ENCODE measurements around the gene SDK2. TPM values are rescaled to one million over a fixed set of nuclear protein-coding genes. Genes with fewer than 3 reads are reported as not detected.

SDK2 gene
- 31.2 and 31.5 TPM in 2 replicates for total RNA-seq
- long read RNA-seq, partial matches to known transcripts, result 0 of 4 reads
- long read RNA-seq, other reads (novel, unspliced or antisense), result 4 of 4 reads

DNA sequence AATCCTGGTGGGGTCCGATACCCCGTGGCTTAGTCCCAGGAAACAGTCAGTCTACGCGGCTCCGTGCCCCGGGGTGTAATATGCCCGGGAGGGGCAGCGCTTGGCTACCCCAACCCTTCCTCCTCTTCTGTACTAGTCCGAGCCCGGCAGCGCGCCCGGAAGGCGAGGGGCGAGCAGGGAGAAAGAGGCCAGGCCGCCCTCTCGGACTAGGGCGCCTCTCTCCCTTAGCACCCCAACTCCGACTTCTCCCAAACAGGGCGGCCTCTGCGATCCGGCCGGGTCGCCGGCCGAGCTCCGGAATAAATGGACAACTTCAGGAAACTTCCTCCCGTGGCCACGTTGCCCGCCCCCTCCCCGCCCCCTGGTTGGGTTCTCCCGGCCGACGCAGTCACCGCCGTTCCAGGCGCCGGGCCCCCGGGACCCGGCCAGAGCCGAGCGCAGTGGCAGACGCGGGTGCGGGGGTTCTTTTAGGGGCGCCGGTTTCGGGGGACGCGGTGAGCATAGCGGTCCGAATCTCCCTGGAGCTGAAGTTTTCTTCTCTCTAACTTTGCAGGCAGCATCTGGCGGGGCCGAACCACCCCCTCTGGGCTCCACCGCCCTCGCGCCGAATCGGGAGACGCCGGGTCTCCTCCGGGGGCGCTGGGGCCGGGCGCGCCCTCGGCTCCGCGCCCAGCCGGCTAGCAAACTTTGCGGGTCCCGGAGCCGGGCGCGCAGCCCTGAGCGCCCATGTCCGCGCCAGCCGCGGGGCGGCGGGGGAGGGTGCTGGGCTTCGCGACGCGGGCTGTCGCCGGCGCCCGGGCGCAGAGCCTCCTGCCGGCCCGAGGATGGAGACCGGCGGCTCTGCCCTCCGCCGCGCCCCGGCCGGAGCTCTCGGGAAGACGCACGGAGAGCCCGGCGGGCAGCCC lies at the start of gene SDK2:
SDK2 (minus strand) TSS at position 301 of the 905 bp plus-strand sequence. CDS start 357 bp downstream, outside the sequence.
- peak within 1 kb of the TSS; percentile 97 for H3K4me3 Mint-ChIP-seq
- no peaks in the 10 kb centered on the region for H3K9me3 Mint-ChIP-seq
- H3K36me3 Mint-ChIP-seq (ENCODE audit: low read depth), result no peaks in the 10 kb centered on the region
- peak; percentile 43 for DNase-seq (ENCODE audit: low read depth, low spot score)
- peak within 1 kb of the TSS; percentile 47 for H3K27ac Mint-ChIP-seq (ENCODE audit: unreplicated experiment)
- H3K27me3 Mint-ChIP-seq (ENCODE audit: low read depth), result peaks cover 10% of the 10 kb centered on the region
- TF ChIP-seq CTCF (conservative IDR thresholded peaks at IDR 0.05), result no peak
- H3K4me1 Mint-ChIP-seq, result peaks cover 47% of the 10 kb centered on the region

GRCh38 chr17:73693071-73693470 lies 48.8 kb upstream of the SDK2 start:
- Mint-ChIP-seq H3K27me3 (ENCODE audit: low read depth) (peaks cover 2% of the 10 kb centered on the region), H3K9me3 (peaks cover 10% of the 10 kb centered on the region), H3K27ac (ENCODE audit: unreplicated experiment) (peak overlapping the region; percentile 2), H3K4me3 (no peak overlapping the region), H3K36me3 (ENCODE audit: low read depth) (no peaks in the 10 kb centered on the region), H3K4me1 (peaks cover 31% of the 10 kb centered on the region)
- no peak for TF ChIP-seq CTCF (conservative IDR thresholded peaks at IDR 0.05)
- DNase-seq (ENCODE audit: low read depth, low spot score), result no peak

GRCh38 chr17:73691321-73691766 lies 47.1 kb upstream of the SDK2 start:
- Mint-ChIP-seq H3K4me3 (no peak overlapping the region), H3K27ac (ENCODE audit: unreplicated experiment) (peak overlapping the region; percentile 53), H3K4me1 (peaks cover 31% of the 10 kb centered on the region), H3K36me3 (ENCODE audit: low read depth) (no peaks in the 10 kb centered on the region), H3K27me3 (ENCODE audit: low read depth) (no peaks in the 10 kb centered on the region), H3K9me3 (peaks cover 6% of the 10 kb centered on the region)
- DNase-seq (ENCODE audit: low read depth, low spot score), result no peak
- no peak for TF ChIP-seq CTCF (conservative IDR thresholded peaks at IDR 0.05)

- Mint-ChIP-seq H3K36me3 (ENCODE audit: low read depth) (no peaks in the 10 kb centered on the region), H3K27ac (ENCODE audit: unreplicated experiment) (peak overlapping the region; percentile 28), H3K4me1 (peaks cover 31% of the 10 kb centered on the region), H3K4me3 (no peak overlapping the region), H3K27me3 (ENCODE audit: low read depth) (no peaks in the 10 kb centered on the region), H3K9me3 (no peaks in the 10 kb centered on the region)
- no peak for DNase-seq (ENCODE audit: low read depth, low spot score)
- TF ChIP-seq CTCF (conservative IDR thresholded peaks at IDR 0.05), result no peak
Measured at GRCh38 chr17:73690676-73691075, 46.4 kb upstream of the SDK2 start.

DNA sequence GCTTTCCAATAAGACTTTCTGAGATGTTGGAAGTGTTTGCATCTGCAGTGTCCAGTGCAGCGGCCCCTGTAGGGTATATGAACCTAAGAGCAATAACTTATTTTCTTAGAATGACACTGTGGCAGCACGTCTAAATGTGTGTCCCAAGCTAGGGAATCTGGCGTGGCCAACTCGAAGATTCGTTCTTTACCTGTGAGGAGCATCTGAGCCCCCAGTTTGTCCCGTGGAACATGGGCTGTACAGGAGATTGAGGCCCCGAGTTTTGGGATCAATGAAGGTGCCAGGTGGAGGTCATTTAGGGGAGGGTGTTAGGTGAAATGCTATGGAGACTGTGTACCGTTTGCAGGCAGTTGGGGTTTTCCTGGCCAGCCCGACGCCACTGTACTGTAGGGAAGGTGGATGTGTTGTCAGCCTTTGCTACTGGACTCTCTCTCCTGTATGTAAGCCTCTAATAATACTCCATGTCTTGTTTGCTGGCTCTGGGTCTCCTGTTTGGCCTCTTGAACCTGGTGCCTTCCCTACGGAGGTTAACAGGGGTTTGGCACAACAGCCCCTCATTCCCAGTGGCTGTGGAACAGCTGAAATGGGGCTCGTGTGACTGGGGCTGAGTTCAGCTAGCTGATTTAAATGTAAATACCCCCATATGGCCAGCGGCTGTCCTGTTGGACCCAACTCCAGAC lies 45.5 kb upstream of the SDK2 start:
- Mint-ChIP-seq H3K4me1 (peaks cover 35% of the 10 kb centered on the region), H3K9me3 (no peaks in the 10 kb centered on the region), H3K36me3 (ENCODE audit: low read depth) (no peaks in the 10 kb centered on the region), H3K27me3 (ENCODE audit: low read depth) (no peaks in the 10 kb centered on the region), H3K27ac (ENCODE audit: unreplicated experiment) (no peak overlapping the region), H3K4me3 (no peak overlapping the region)
- DNase-seq (ENCODE audit: low read depth, low spot score), result no peak
- no peak for TF ChIP-seq CTCF (conservative IDR thresholded peaks at IDR 0.05)
